B cell (primary cell): ENCODE measurements around the gene TRNP1. TPM values are rescaled to one million over a fixed set of nuclear protein-coding genes. Genes with fewer than 3 reads are reported as not detected.

Experiments used
- ATAC-seq: fragments of 200-7000 bp; cut with Tn5 transposase; one replicate; pipeline ENCODE4 v1.10.0; 2021; ENCODE audit warnings: low read depth, mild to moderate bottlenecking, moderate number of reproducible peaks, moderate library complexity
- CTCF ChIA-PET: fragments of 350-600 bp; sonication (Branson Sonifier 250); formaldehyde crosslinking; loops from one replicate; lab custom pipeline; 2021; ENCODE audit warnings: antibody characterized with exemption, inconsistent platforms; lab: Charles Lee
- POLR2A ChIA-PET: fragments of 350-600 bp; sonication (Branson Sonifier 250); formaldehyde crosslinking; loops from one replicate; lab custom pipeline; 2021; ENCODE audit warnings: antibody characterized with exemption; lab: Charles Lee
- DNase-seq: peaks from one replicate; pipeline ENCODE4 v3.0.0; 2013
- H2AFZ ChIP-seq: 2 replicates; pipeline ENCODE4 v1.6.1; 2012; ENCODE audit warnings: mild to moderate bottlenecking, low read depth, low read length; ENCODE audit not compliant: insufficient read depth, poor library complexity, severe bottlenecking
- H3K27ac ChIP-seq, 2 donors: 1 replicate in 1 of 2; 2 replicates in 1 of 2; pipeline ENCODE4 v1.5.1; 2012 to 2013; ENCODE audit warnings: low read length in 2 of 2, mild to moderate bottlenecking in 2 of 2, moderate library complexity in 1 of 2
- H3K27me3 ChIP-seq, 4 experiments: fragments of 200-600 bp in 1 of 4; sonication (generic) in 1 of 4; replicated peaks in 1 of 4; 1 replicate in 2 of 4; 2 replicates in 2 of 4; pipeline versions ENCODE4 v1.6.1 to v1.7.0; 2013 to 2016; ENCODE audit warnings: low read length in 3 of 4, mild to moderate bottlenecking in 2 of 4, mixed read lengths in 1 of 4, moderate library complexity in 1 of 4; ENCODE audit not compliant: insufficient read depth in 4 of 4, control insufficient read depth in 3 of 4; ENCODE audit errors: control extremely low read depth in 1 of 4
- H3K36me3 ChIP-seq, 2 experiments: replicated peaks in 1 of 2; 1 replicate in 1 of 2; 2 replicates in 1 of 2; pipeline versions ENCODE4 v1.6.1 to v1.7.1; 2013; ENCODE audit warnings: low read length in 1 of 2; ENCODE audit not compliant: insufficient read depth in 2 of 2, control insufficient read depth in 1 of 2; ENCODE audit errors: control extremely low read depth in 1 of 2, extremely low read depth in 1 of 2
- H3K4me1 ChIP-seq, 2 donors: fragments of 200-600 bp in 1 of 2; sonication (generic) in 1 of 2; 1 replicate in 1 of 2; 2 replicates in 1 of 2; pipeline versions ENCODE4 v1.5.1 to v1.6.1; 2013 to 2017; ENCODE audit warnings: low read length in 2 of 2; ENCODE audit not compliant: control insufficient read depth in 2 of 2, insufficient read depth in 2 of 2
- H3K4me2 ChIP-seq: replicated peaks from 2 replicates; pipeline ENCODE3; 2012; ENCODE audit warnings: mild to moderate bottlenecking, low read depth, low read length; ENCODE audit not compliant: poor library complexity, severe bottlenecking
- H3K4me3 ChIP-seq, 5 experiments: fragments of 200-600 bp in 1 of 5; sonication (generic) in 1 of 5; 1 replicate in 3 of 5; 2 replicates in 2 of 5; pipeline versions ENCODE4 v1.5.1 to v1.7.0; 2011 to 2016; ENCODE audit warnings: low read length in 4 of 5, mild to moderate bottlenecking in 4 of 5, low read depth in 2 of 5, control low read depth in 1 of 5, moderate library complexity in 1 of 5; ENCODE audit not compliant: insufficient read depth in 1 of 5; ENCODE audit errors: control extremely low read depth in 1 of 5, extremely low read depth in 1 of 5
- H3K79me2 ChIP-seq: fragments of 200-600 bp; sonication (generic); one replicate; pipeline ENCODE4 v1.6.0; 2016; ENCODE audit warnings: low read length; ENCODE audit not compliant: control insufficient read depth, insufficient read depth
- H3K9ac ChIP-seq: fragments of 200-600 bp; sonication (generic); 2 replicates; pipeline ENCODE4 v1.6.1; 2017; ENCODE audit warnings: mild to moderate bottlenecking, low read length, moderate library complexity
- H3K9me3 ChIP-seq, 3 donors: one replicate each; pipeline versions ENCODE4 v1.6.1 to v1.7.1; 2013; ENCODE audit warnings: low read length in 2 of 3; ENCODE audit not compliant: control insufficient read depth in 2 of 3, insufficient read depth in 1 of 3; ENCODE audit errors: control extremely low read depth in 1 of 3
- H4K20me1 ChIP-seq: 2 replicates; pipeline ENCODE4 v1.6.0; 2012; ENCODE audit warnings: mild to moderate bottlenecking, low read length; ENCODE audit not compliant: insufficient read depth, control insufficient read depth, poor library complexity, severe bottlenecking
- H3K27ac Mint-ChIP-seq: one replicate; pipeline ENCODE4 v1.8.0; 2021; ENCODE audit warnings: mixed read lengths
- H3K27me3 Mint-ChIP-seq: one replicate; pipeline ENCODE4 v1.8.0; 2021; ENCODE audit warnings: mixed read lengths
- H3K4me1 Mint-ChIP-seq: one replicate; pipeline ENCODE4 v1.8.0; 2021; ENCODE audit warnings: mixed read lengths
- H3K4me3 Mint-ChIP-seq: one replicate; pipeline ENCODE4 v1.8.0; 2021; ENCODE audit warnings: mixed read lengths
- H3K9me3 Mint-ChIP-seq: one replicate; pipeline ENCODE4 v1.8.0; 2022; ENCODE audit warnings: mixed read lengths; ENCODE audit not compliant: insufficient read depth
- CTCF ChIP-seq: fragments of 200-600 bp; IDR thresholded peaks from one replicate; pipeline ENCODE4 v1.8.0; 2022; ENCODE audit warnings: antibody characterized with exemption, mild to moderate bottlenecking
- EZH2 ChIP-seq: IDR thresholded peaks from 2 replicates; pipeline ENCODE4 v1.6.1; 2012; ENCODE audit warnings: borderline replicate concordance, low read depth, mild to moderate bottlenecking, moderate library complexity, low read length; ENCODE audit not compliant: insufficient read depth, poor library complexity, severe bottlenecking
- WGBS: methylation state at CpG from one replicate; pipeline ENCODE4 v1.1.5; 2013; ENCODE audit warnings: missing lambda C conversion rate; ENCODE audit not compliant: insufficient coverage; 5-methylcytosine and 5-hydroxymethylcytosine counted together
- intact Hi-C: fragments of 100-400 bp; cut with micrococcal nuclease; formaldehyde crosslinking; loops from one replicate; pipeline ENCODE4 v1.10.0; 2022
- polyA minus RNA-seq: library from RNA; depleted of rRNA, polyadenylated mRNA; stranded (reverse); fragments of >200 nt; gene quantifications from 2 replicates; pipeline ENCODE4 v1.2.3, GENCODE V29; 2012
- polyA plus RNA-seq: library from polyadenylated mRNA; depleted of rRNA; stranded (reverse); fragments of >200 nt; gene quantifications from 2 replicates; pipeline ENCODE4 v1.2.3, GENCODE V29; 2012
- total RNA-seq, 2 donors: library from RNA; stranded (reverse); fragments of 120-200 nt in 1 of 2; gene quantifications; 1 replicate in 1 of 2; 2 replicates in 1 of 2; pipeline versions ENCODE4 v1.2.3 to v1.2.4, GENCODE V29; 2013 to 2022

The TRNP1 gene
- total RNA-seq = 2.1 and 2.3 TPM in 2 replicates
- 0.16 TPM for total RNA-seq (2013)
- polyA plus RNA-seq = 0.06 and 0.54 TPM in 2 replicates
- 0.17 and 0.29 TPM in 2 replicates for polyA minus RNA-seq

GRCh38 chr1:26993237-26994019 is at the start of gene TRNP1:
Gene TRNP1 (plus strand): TSS chr1:26993692. CDS start chr1:26993787, 95 bp downstream.
- Mint-ChIP-seq H3K4me3 (peak within 1 kb of the TSS; percentile 86), H3K9me3 (no peaks in the 10 kb centered on the region), H3K27me3 (peaks cover 41% of the 10 kb centered on the region), H3K27ac (peak within 1 kb of the TSS; percentile 32), H3K4me1 (peaks cover 15% of the 10 kb centered on the region)
- Histone ChIP-seq H4K20me1 (no peaks in the 10 kb centered on the region), H3K4me2 (peak within 1 kb of the TSS; percentile 98), H2AFZ (peak within 1 kb of the TSS; percentile 86), H3K4me3 (peak within 1 kb of the TSS; percentile 11 to 75 (median 59)), H3K9me3 (peaks cover 0 to 13% (median 0%) of the 10 kb centered on the region in 3 donors), H3K79me2 (no peaks in the 10 kb centered on the region), H3K27ac (no peak within 1 kb of the TSS), H3K27me3 (peaks cover 0 to 54% (median 30%) of the 10 kb centered on the region in 4 experiments), H3K36me3 (no peaks in the 10 kb centered on the region), H3K9ac (peak within 1 kb of the TSS; percentile 76), H3K4me1 (peaks cover 13 to 24% of the 10 kb centered on the region in 2 donors)
- ATAC-seq (peak; percentile 75), DNase-seq (peak; percentile 86)
- CTCF ChIA-PET = interaction anchor here (0.7 to 7.4 kb wide), 4 partner anchors 9 to 1215 kb away, joined by 3 to 83 read pairs (median 4); no protein-coding TSS in a partner anchor
- TF ChIP-seq CTCF = no peak
- TF ChIP-seq EZH2 = no peak
- WGBS = under 1% methylated on average over 50 of the region's 61 CpGs
- POLR2A ChIA-PET = no interaction called here
- intact Hi-C loops = no loop called here

GRCh38 chr1:26945138-26945537 is 48.4 kb upstream of the TRNP1 start:
- Mint-ChIP-seq H3K4me1 (no peaks in the 10 kb centered on the region), H3K27me3 (no peaks in the 10 kb centered on the region), H3K27ac (no peak overlapping the region), H3K9me3 (no peaks in the 10 kb centered on the region), H3K4me3 (no peak overlapping the region)
- WGBS = 89% methylated on average over 1 of the region's 2 CpGs
- no peak overlapping the region for H3K4me3 ChIP-seq
- H2AFZ ChIP-seq = no peak overlapping the region
- DNase-seq (no peak), ATAC-seq (no peak)
- H3K4me2 ChIP-seq = no peak overlapping the region
- H3K4me1 ChIP-seq = no peaks in the 10 kb centered on the region
- H3K9me3 ChIP-seq = no peaks in the 10 kb centered on the region
- no peaks in the 10 kb centered on the region for H3K27me3 ChIP-seq
- H3K27ac ChIP-seq = no peak overlapping the region
- ChIA-PET CTCF (no interaction called here), POLR2A (no interaction called here)
- H4K20me1 ChIP-seq = peaks cover 5% of the 10 kb centered on the region
- intact Hi-C loops = no loop called here
- peaks cover 2% of the 10 kb centered on the region for H3K79me2 ChIP-seq
- no peak for TF ChIP-seq EZH2
- H3K36me3 ChIP-seq = peaks cover 7 to 44% of the 10 kb centered on the region in 2 experiments
- no peak overlapping the region for H3K9ac ChIP-seq
